GM21717 (cell line): ENCODE data around the gene TMSB10.
"Not testable (repeated sequence)": the region's sequence is repeated elsewhere in the genome, so short reads cannot be mapped to it uniquely, and the experiment has no call there.

ENCODE experiments used
- ATAC-seq: cut with Tn5 transposase; IDR thresholded peaks from one replicate; pipeline ENCODE4 v1.9.1; 2021; ENCODE audit warnings: mild to moderate bottlenecking, moderate library complexity; ENCODE audit not compliant: unreplicated experiment

The TMSB10 gene

GRCh38 chr2:84905181-84906107 is at the start of gene TMSB10:
Gene TMSB10, plus strand, starts transcription at chr2:84905656.
- ATAC-seq, result peak; percentile 54

GRCh38 chr2:84855731-84856130 is 49.7 kb upstream of the TMSB10 start:
- ATAC-seq, result no peak

GRCh38 chr2:84856787-84857186 is 48.7 kb upstream of the TMSB10 start:
- ATAC-seq, result no peak

- ATAC-seq, result no peak
Measured at GRCh38 chr2:84857566-84857965, 47.9 kb upstream of the TMSB10 start.

- ATAC-seq, result no peak
Measured at GRCh38 chr2:84858123-84858522, 47.3 kb upstream of the TMSB10 start.

GRCh38 chr2:84858937-84859336 is 46.5 kb upstream of the TMSB10 start:
- no peak for ATAC-seq

- no peak for ATAC-seq
Measured at GRCh38 chr2:84861539-84861938, 43.9 kb upstream of the TMSB10 start.

GRCh38 chr2:84862006-84862405 is 43.5 kb upstream of the TMSB10 start:
- no peak for ATAC-seq

- peak; percentile 69 for ATAC-seq
Measured at GRCh38 chr2:84865181-84865783, 40.2 kb upstream of the TMSB10 start.

GRCh38 chr2:84866122-84866521 is 39.3 kb upstream of the TMSB10 start:
- no peak for ATAC-seq

- ATAC-seq, result not testable (repeated sequence)
Measured at GRCh38 chr2:84868327-84868726, 37.1 kb upstream of the TMSB10 start.

GRCh38 chr2:84870306-84870705 is 35.1 kb upstream of the TMSB10 start:
- ATAC-seq, result no peak

GRCh38 chr2:84872691-84873090 is 32.8 kb upstream of the TMSB10 start:
- not testable (repeated sequence) for ATAC-seq

GRCh38 chr2:84873350-84873749 is 32.1 kb upstream of the TMSB10 start:
- ATAC-seq, result no peak

- ATAC-seq, result no peak
Measured at GRCh38 chr2:84874381-84875212, 30.9 kb upstream of the TMSB10 start.

- no peak for ATAC-seq
Measured at GRCh38 chr2:84875213-84875560, 30.3 kb upstream of the TMSB10 start.

- not testable (repeated sequence) for ATAC-seq
Measured at GRCh38 chr2:84875619-84876018, 29.8 kb upstream of the TMSB10 start.

GRCh38 chr2:84876369-84876768 is 29.1 kb upstream of the TMSB10 start:
- no peak for ATAC-seq

GRCh38 chr2:84878459-84878858 is 27.0 kb upstream of the TMSB10 start:
- no peak for ATAC-seq

GRCh38 chr2:84878896-84879583 is 26.4 kb upstream of the TMSB10 start:
- ATAC-seq, result no peak
